GM23338 (cell line): Measurements from ENCODE around the gene SUCLG2. TPM values are rescaled to one million over a fixed set of nuclear protein-coding genes. Genes with fewer than 3 reads are reported as not detected.

Source experiments
- ATAC-seq: fragments of 200-7000 bp; cut with Tn5 transposase; 3 replicates; pipeline ENCODE4 v1.9.1; 2020
- DNase-seq: peaks from one replicate; pipeline ENCODE4 v3.0.0-alpha.2; 2015; ENCODE audit warnings: low spot score
- H2AFZ ChIP-seq: fragments of 200-600 bp; sonication (generic); 2 replicates; pipeline ENCODE4 v1.8.0; 2016; ENCODE audit warnings: antibody characterized with exemption, mild to moderate bottlenecking, moderate library complexity
- H3F3A ChIP-seq: fragments of 200-600 bp; sonication (generic); replicated peaks from 2 replicates; pipeline ENCODE4 v1.8.0; 2017; ENCODE audit warnings: antibody characterized with exemption, mixed run types, low read depth
- H3K27ac ChIP-seq: fragments of 200-600 bp; sonication (generic); 2 replicates; pipeline ENCODE4 v1.6.1; 2016; ENCODE audit warnings: low read depth
- H3K27me3 ChIP-seq: fragments of 200-600 bp; sonication (generic); 2 replicates; pipeline ENCODE4 v1.8.0; 2016; ENCODE audit warnings: mild to moderate bottlenecking, mixed run types, moderate library complexity; ENCODE audit not compliant: insufficient read depth
- H3K36me3 ChIP-seq: fragments of 200-600 bp; sonication (generic); 2 replicates; pipeline ENCODE4 v1.8.0; 2016; ENCODE audit warnings: mild to moderate bottlenecking; ENCODE audit not compliant: insufficient read depth
- H3K4me1 ChIP-seq: fragments of 200-600 bp; sonication (generic); 2 replicates; pipeline ENCODE4 v1.8.0; 2016; ENCODE audit warnings: mild to moderate bottlenecking, moderate library complexity; ENCODE audit not compliant: insufficient read depth
- H3K4me2 ChIP-seq: fragments of 200-600 bp; sonication (generic); 2 replicates; pipeline ENCODE4 v1.7.1; 2017; ENCODE audit warnings: mixed run types
- H3K4me3 ChIP-seq: fragments of 200-600 bp; sonication (generic); 2 replicates; pipeline ENCODE4 v1.6.1; 2016; ENCODE audit warnings: mixed run types
- H3K79me2 ChIP-seq: fragments of 200-600 bp; sonication (generic); replicated peaks from 2 replicates; pipeline ENCODE4 v1.8.0; 2017; ENCODE audit warnings: mild to moderate bottlenecking; ENCODE audit not compliant: insufficient read depth
- H3K9me2 ChIP-seq: fragments of 200-600 bp; sonication (generic); 2 replicates; pipeline ENCODE4 v1.8.0; 2017; ENCODE audit not compliant: insufficient read depth
- H4K20me1 ChIP-seq: fragments of 200-600 bp; sonication (generic); replicated peaks from 2 replicates; pipeline ENCODE4 v1.8.0; 2017; ENCODE audit warnings: mild to moderate bottlenecking; ENCODE audit not compliant: insufficient read depth
- H3K27ac Mint-ChIP-seq: 2 replicates; pipeline ENCODE4 v1.8.0; 2020; ENCODE audit warnings: inconsistent platforms, mild to moderate bottlenecking, moderate library complexity, mixed read lengths
- H3K27me3 Mint-ChIP-seq: 3 replicates; pipeline ENCODE4 v1.8.0; 2022; ENCODE audit warnings: low read depth, mild to moderate bottlenecking, moderate library complexity, mixed read lengths, inconsistent platforms; ENCODE audit not compliant: insufficient read depth, poor library complexity
- H3K36me3 Mint-ChIP-seq: 3 replicates; pipeline ENCODE4 v1.8.0; 2021; ENCODE audit warnings: low read depth, mild to moderate bottlenecking, inconsistent platforms, moderate library complexity, mixed read lengths
- H3K4me1 Mint-ChIP-seq: 3 replicates; pipeline ENCODE4 v1.8.0; 2020; ENCODE audit warnings: mild to moderate bottlenecking, inconsistent platforms, mixed read lengths
- H3K4me3 Mint-ChIP-seq: 3 replicates; pipeline ENCODE4 v1.8.0; 2021; ENCODE audit warnings: moderate library complexity, mild to moderate bottlenecking, inconsistent platforms, mixed read lengths
- H3K9me3 Mint-ChIP-seq: 3 replicates; pipeline ENCODE4 v1.8.0; 2020; ENCODE audit warnings: moderate library complexity, mild to moderate bottlenecking, inconsistent platforms, mixed read lengths
- CREB1 ChIP-seq: fragments of 250-450 bp; sonication (Bioruptor Pico); IDR thresholded peaks from 2 replicates; pipeline ENCODE4 v1.5.0; 2020; ENCODE audit warnings: low read depth, mild to moderate bottlenecking, moderate library complexity
- CTCF ChIP-seq, 2 experiments: fragments of 200-600 bp in 1 of 2; sonication (generic) in 1 of 2; conservative IDR thresholded peaks; 2 replicates each; pipeline versions ENCODE4 v1.5.1 to v1.6.1; 2016 to 2017; ENCODE audit warnings: antibody characterized with exemption in 2 of 2, low read depth in 2 of 2, mild to moderate bottlenecking in 2 of 2, moderate library complexity in 1 of 2
- ETS1 ChIP-seq: IDR thresholded peaks from 2 replicates; pipeline ENCODE4 v1.6.1; 2016; ENCODE audit warnings: antibody characterized with exemption
- EZH2 ChIP-seq: fragments of 200-600 bp; sonication (generic); IDR thresholded peaks from one replicate; pipeline ENCODE4 v1.8.0; 2017; ENCODE audit warnings: antibody characterized with exemption, mild to moderate bottlenecking, low read depth; ENCODE audit not compliant: unreplicated experiment
- EZH2phosphoT487 ChIP-seq: fragments of 200-600 bp; sonication (generic); IDR thresholded peaks from one replicate; pipeline ENCODE4 v1.8.1; 2018; ENCODE audit warnings: antibody characterized with exemption; ENCODE audit not compliant: unreplicated experiment
- JUNB ChIP-seq: IDR thresholded peaks from one replicate; pipeline ENCODE4 v1.6.1; 2016; ENCODE audit warnings: antibody characterized with exemption; ENCODE audit not compliant: unreplicated experiment
- POLR2AphosphoS5 ChIP-seq: IDR thresholded peaks from 2 replicates; pipeline ENCODE4 v1.6.1; 2016; ENCODE audit warnings: antibody characterized with exemption, low read depth
- REST ChIP-seq: IDR thresholded peaks from one replicate; pipeline ENCODE4 v1.6.1; 2018; ENCODE audit warnings: antibody characterized with exemption; ENCODE audit not compliant: unreplicated experiment
- STAT1 ChIP-seq: IDR thresholded peaks from one replicate; pipeline ENCODE4 v1.6.1; 2016; ENCODE audit warnings: antibody characterized with exemption; ENCODE audit not compliant: unreplicated experiment
- ZNF114 ChIP-seq: fragments of 250-450 bp; sonication (Bioruptor Pico); IDR thresholded peaks from 2 replicates; pipeline ENCODE4 v1.5.0; 2020; ENCODE audit warnings: mild to moderate bottlenecking, moderate library complexity
- ZNF331 ChIP-seq: fragments of 250-450 bp; sonication (Bioruptor Pico); IDR thresholded peaks from 2 replicates; pipeline ENCODE4 v1.5.0; 2020; ENCODE audit warnings: low read depth, mild to moderate bottlenecking, moderate library complexity
- ZNF462 ChIP-seq: fragments of 250-450 bp; sonication (Bioruptor Pico); IDR thresholded peaks from 2 replicates; pipeline ENCODE4 v1.5.0; 2020; ENCODE audit warnings: mild to moderate bottlenecking, moderate library complexity
- polyA plus RNA-seq: library from polyadenylated mRNA; unstranded; fragments of >200 nt; fragmentation: Nextera tagmentation; extraction: Ambion mirVana; gene quantifications from 2 replicates; pipeline ENCODE4 v1.2.1, GENCODE V29; 2016
- total RNA-seq: library from RNA; depleted of rRNA; stranded (reverse); fragments of >200 nt; shearing (Covaris generic); gene quantifications from 2 replicates; pipeline ENCODE4 v1.2.3, GENCODE V29; 2014

SUCLG2 gene
- total and polyA plus RNA-seq, 2 experiments from 2014 or later = 29.3 to 39.0 TPM

- no peak overlapping the region for H3K27ac Mint-ChIP-seq
- H3K4me1 Mint-ChIP-seq = no peaks in the 10 kb centered on the region
- H3K4me2 ChIP-seq = no peak overlapping the region
- H4K20me1 ChIP-seq = no peaks in the 10 kb centered on the region; the same call in 1 of the 2 replicates
- no peak overlapping the region for H3K4me3 Mint-ChIP-seq
- no peaks in the 10 kb centered on the region for H3K4me1 ChIP-seq
- H3K36me3 ChIP-seq = no peaks in the 10 kb centered on the region
- no peaks in the 10 kb centered on the region for H3K9me2 ChIP-seq
- ATAC-seq = no peak
- no peaks in the 10 kb centered on the region for H3K27me3 ChIP-seq
- H3K27me3 Mint-ChIP-seq = no peaks in the 10 kb centered on the region
- H3F3A ChIP-seq = no peaks in the 10 kb centered on the region
- peaks cover 48% of the 10 kb centered on the region for H3K36me3 Mint-ChIP-seq
- H3K79me2 ChIP-seq = 0 out of 2 replicates have a peak, but pooled peaks cover 2% of the 10 kb centered on the region
- no peak for DNase-seq
- TF ChIP-seq REST = no peak
- TF ChIP-seq ETS1 = no peak
- no peak for TF ChIP-seq EZH2
- no peak for TF ChIP-seq STAT1
- TF ChIP-seq ZNF114 (CRISPR knock-in tag) = no peak
- TF ChIP-seq ZNF462 = no peak
- TF ChIP-seq CTCF (conservative IDR thresholded peaks at IDR 0.05; ENCODE audit: low read depth in 2 of 2) = no peak
- no peak for TF ChIP-seq ZNF331
- TF ChIP-seq CREB1 (CRISPR knock-in tag) = no peak
- no peak for TF ChIP-seq EZH2phosphoT487
- TF ChIP-seq JUNB = no peak
- TF ChIP-seq POLR2AphosphoS5 = no peak
- H2AFZ ChIP-seq = no peak overlapping the region
- H3K4me3 ChIP-seq = no peak overlapping the region
- peaks cover 27% of the 10 kb centered on the region for H3K9me3 Mint-ChIP-seq
- H3K27ac ChIP-seq = no peak overlapping the region
These were observed 85.1 kb downstream of the SUCLG2 start for GRCh38 chr3:67569324-67569723.
